Stimulated activated CD4-positive, alpha-beta T cell treated with anti-CD3 and anti-CD28 coated beads, Interleukin-2, amount 100 ng/mL, for 4 hours (primary cell): ENCODE data around the gene TFDP1.
"Not testable (repeated sequence)": the region's sequence is repeated elsewhere in the genome, so short reads cannot be mapped to it uniquely, and the experiment has no call there.

Experiments
- DNase-seq: peaks from one replicate; pipeline ENCODE4 v3.0.0-alpha.2; 2020; ENCODE audit warnings: low read depth

TFDP1 gene

DNA sequence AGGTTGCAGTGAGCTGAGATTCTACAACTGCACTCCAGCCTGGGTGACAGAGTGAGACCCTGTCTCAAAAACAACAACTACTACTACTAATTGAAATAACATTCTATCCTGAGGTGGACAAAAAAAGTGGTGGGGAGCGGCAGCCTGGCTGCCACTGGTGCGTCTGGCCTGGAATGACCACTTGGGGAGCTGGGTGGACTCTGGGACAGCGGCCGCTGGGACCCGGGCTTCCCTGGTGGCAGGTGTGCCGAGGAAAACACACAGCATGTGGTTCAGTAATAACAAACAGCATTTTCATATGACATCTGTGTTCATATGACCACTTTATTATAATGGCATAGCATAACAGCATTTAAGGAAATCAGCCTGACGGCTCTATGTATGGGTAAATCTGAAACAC lies 33.9 kb downstream of the TFDP1 start:
- DNase-seq: no peak

DNA sequence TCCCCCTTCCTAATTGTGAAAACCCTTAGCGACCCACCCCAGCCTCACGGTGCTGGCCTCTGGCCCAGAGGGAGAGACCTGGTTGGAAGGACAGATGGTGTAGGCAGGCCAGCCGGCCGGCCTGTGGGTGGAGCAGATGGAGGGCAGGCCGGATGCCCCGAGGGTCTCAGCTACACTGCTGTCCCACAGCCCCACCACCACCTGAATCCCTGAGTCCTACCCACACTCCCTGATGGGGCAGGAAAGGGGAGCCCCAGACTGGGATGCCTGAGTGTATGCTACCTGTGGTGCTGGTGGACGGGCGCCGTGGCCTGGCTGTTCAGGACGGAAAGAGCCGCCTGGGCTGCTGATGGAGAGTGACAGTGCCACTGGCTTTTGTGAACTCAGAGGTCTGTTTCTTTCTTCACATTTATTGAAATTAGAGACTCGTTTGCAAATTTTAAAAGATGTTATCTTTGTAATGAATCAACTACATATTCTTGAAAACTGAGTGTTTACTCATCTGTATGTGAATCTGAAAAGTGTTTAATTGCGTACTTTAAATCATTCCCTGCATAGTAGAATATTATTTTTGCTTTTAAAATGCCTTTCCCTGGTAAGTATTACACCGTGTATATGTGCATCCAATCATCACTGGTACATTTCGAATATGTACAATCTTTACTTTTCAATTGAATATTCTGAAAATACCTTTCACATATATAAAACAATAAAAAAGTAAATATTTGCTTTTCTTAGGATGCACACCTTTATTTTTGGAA lies 35.7 kb downstream of the TFDP1 start:
- DNase-seq: no peak

DNA sequence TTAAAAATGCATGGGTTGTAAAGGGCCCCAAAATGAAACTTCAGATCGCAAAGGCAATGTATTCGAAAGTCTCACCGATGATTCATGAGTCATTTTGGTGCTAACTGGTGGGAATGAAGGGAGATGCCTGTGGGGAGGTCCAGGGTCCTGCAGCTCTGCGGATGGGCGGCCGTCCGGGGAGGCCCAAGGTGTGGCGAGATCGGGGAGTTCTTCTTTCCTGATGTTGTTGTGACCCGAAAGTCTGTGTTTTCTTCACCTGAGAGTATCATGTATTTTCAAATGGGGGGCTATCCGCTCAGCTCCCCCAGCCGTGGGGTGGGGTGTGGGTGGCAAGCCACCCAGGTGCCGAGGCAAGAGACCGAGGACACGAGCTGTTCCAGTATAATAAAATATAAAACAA lies 36.5 kb downstream of the TFDP1 start:
- DNase-seq: no peak

DNA sequence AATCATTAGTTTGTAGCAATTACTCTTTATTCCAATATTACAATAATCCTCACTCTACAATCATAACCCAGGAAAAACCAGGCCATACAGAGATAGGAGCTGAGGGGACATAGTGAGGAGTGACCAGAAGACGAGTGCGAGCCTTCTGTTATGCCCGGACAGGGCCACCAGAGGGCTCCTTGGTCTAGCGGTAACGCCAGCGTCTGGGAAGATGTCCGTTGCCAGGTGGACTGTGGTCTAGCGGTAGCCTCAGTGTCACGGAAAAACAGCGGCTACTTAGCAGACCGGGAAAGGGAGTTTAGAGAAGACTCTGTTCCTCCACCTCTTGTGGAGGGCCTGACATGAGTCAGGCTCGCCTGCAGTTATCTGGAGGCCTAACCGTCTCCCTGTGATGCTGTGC lies 36.9 kb downstream of the TFDP1 start:
- DNase-seq: not testable (repeated sequence)

DNA sequence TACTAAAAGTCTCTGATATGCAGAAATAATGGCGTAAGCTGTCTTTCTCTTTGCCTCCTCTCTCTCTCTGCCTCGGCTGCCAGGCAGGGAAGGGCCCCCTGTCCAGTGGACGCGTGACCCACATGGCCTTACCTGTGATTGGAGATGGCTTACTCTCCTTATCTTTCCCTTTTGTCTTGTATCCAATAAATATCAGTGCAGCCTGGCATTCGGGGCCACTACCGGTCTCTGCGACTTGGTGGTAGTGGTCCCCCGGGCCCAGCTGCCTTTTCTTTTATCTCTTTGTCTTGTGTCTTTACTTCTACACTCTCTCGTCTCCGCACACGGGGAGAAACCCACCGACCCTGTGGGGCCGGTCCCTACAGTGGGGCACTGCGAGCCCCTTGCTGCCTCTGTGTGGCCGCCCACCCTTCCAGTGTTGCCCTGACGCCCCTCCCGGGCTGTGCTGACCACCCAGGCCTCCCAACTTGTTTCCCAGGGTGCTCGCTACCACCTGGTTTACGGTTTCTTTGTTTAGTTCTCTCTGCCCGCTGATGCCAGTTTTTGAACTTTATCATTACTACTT lies 37.5 kb downstream of the TFDP1 start:
- DNase-seq: not testable (repeated sequence)

DNA sequence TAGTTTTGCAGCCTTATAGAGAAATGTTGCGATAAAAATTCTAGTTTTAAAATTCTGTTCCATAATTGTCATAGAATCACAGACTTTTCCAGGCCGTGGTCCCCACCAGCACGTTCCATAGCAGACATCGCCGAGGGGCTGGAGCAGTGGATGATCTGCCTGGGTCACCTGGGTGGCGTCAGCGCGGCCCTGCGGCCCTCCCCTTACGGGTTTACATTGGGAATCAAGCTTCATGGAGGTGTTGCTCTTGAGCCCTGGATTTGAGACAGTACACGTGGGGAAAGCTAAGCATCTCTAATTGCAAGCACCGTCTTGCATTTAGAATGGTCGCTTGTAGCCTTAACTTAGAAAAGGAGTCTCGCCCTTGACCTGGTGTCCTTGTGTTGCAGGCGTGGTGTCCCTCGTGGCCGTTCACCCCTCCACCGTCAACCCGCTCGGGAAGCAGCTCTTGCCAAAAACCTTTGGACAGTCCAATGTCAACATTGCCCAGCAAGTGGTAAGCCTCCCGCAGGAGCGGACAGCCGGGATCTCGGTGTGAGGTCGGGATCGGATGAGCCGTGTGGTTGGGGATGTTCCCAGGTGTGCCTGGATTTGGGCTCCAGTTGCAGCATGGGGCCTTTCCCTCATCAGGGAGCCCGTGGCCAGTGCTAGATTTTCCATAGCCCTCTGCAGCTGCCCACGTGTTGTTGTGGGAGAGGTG lies 38.4 kb downstream of the TFDP1 start:
- no peak for DNase-seq

DNA sequence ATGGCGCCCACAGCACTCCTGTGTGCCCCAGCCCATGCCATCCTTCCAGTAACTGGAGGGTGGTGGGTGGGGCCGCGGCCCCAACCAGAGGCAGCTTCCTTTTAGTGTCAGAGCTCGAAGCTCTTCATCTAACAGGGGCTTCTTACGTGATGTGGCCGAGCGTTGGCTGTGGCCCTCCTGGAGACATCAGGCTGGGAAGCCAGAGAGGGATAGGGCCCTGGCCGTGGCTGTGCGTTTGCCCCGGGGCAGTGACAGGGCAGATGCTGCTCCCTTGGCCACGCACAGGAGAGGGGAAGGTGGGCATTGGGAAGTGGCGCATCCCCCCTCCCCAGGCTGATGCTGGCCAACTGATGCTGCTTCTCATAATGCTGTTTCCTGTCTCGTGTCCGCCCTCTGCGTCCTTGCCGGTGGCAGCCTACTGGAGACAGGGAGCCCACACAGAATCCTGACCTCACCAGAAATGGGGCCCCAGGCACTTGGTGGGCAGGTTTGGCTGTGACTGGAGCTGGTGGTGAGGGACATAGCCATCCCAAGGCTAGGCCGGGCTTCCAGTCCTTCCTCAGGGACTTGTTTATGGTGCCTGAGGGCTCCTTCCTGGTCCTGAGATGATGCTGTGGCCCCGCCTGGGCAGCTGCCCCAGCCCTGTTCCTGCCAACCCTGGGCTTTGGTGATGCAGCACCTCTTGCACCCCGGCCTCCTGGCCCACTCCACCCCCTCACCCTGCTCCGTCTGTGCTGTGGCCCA lies 39.1 kb downstream of the TFDP1 start:
- DNase-seq: no peak

DNA sequence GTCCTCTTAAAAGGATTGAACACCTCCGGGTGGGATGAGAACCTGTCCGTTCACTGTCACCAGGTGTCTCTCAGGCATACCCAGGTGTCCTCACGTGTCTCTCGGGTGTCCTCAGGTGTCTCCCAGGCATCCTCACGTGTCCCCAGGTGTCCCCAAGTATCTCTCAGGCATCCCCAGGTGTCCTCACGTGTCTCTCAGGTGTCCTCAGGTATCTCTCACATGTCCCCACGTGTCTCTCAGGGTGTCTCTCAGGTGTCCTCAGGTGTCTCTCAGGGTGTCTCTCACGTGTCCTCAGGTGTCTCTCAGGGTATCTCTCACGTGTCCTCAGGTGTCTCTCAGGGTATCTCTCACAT lies 39.7 kb downstream of the TFDP1 start:
- no peak for DNase-seq

DNA sequence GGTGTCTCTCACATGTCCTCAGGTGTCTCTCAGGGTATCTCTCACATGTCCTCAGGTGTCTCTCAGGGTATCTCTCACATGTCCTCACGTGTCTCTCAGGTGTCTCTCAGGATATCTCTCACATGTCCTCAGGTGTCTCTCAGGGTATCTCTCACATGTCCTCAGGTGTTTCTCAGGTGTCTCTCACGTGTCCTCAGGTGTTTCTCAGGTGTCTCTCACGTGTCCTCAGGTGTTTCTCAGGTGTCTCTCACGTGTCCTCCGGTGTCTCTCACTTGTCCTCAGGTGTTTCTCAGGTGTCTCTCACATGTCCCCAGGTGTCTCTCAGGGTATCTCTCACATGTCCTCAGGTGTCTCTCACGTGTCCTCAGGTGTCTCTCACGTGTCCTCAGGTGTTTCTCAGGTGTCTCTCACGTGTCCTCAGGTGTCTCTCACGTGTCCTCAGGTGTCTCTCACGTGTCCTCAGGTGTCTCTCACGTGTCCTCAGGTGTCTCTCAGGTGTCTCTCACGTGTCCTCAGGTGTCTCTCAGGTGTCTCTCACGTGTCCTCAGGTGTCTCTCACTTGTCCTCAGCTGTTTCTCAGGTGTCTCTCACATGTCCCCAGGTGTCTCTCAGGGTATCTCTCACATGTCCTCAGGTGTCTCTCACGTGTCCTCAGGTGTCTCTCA lies 40.2 kb downstream of the TFDP1 start:
- not testable (repeated sequence) for DNase-seq

DNA sequence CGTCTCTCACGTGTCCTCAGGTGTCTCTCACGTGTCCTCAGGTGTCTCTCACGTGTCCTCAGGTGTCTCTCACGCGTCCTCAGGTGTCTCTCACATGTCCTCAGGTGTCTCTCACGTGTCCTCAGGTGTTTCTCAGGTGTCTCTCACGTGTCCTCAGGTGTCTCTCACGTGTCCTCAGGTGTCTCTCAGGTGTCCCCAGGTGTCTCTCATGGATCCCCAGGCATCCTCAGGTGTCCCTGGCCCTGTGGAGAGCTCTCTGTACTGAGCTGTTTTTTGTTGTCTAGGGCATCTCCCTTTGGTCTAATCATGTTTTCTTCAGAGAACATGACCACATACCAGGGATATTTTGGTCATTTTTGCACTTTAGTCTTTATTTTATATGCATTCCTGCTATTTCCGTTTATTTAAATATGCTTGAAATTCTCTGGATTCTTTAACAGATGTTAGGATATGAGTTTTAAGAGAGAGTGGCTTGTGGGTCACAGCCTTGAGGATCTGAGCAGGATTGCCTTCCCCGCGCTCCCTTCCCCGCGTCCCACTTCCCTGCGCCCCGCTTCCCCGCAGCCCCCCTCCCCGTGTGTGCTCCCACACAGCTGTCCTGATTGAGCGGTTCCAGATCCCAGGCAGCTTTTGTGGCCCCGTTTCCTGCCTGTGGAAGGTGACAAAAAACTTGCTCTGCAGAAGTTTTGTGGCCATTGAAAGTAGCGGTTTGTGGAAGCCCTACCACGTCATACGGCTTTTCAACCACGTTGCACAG lies 41.6 kb downstream of the TFDP1 start:
- DNase-seq: no peak

DNA sequence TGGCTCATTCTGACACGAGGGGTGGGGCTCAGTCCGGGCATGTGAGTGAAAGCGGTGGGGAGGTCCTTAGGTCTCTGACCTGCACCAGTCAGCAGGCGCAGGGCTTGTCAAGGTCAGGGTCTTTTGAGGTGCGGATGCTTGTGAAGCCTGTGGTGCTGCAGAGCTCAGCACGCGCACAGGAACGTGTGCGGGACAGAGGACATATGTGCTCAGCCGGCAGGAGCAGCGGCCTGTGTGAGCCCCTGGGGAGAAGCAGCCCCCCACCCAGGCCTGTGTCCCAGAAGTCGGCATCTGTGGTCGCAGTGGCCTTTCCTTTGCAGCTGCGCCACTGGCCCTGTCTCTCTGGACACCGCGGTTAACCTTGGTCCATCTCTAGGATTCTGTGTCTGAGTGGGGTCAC lies 42.6 kb downstream of the TFDP1 start:
- no peak for DNase-seq

DNA sequence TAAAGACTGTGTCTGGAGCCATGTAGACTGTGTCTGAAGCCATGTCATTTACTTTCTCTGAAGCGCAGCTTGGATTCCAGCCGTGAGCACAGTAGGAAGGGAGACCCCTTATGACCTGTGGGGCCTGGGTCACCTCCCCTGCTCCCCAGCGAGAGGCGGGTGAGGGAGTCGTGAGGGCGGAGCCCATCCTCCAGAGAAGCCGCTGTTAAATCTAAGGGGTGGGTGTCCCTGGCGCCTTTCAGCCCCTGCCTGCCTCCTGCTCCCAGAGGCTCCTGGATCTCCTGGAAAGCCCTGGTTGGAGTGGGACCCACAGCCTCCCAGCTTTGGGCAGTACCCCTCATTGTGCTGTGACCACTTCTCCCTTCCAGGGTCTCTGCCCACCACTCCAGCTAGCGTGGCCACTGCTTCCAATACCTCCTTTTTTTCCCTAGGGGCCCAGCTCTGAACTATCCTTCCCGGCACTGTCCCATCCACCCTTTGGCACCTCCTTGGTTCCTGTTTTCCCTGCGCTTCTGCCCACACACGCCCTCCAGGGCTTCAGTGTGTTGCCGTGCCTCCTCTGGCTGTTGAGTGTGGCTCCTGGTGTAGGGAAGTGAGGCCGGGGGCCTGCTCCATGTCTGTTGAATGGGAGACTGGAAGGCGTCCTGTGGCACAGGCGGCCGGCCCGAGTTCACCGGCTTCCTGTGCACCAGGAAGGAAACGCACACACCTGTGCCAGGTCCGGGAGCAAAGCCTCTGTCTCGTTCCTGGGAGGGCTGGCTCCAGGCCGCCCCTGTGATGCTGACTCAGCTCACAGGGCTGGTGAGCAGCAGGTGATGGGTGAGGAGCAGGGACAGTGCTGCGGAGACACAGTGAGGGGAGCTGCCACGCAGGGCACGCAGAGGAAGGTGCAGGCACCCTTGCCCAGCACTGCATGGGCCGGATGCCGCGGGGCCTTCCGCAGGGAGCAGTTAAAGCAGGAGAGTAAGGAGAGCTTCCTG lies 44.0 kb downstream of the TFDP1 start:
- DNase-seq: no peak

DNA sequence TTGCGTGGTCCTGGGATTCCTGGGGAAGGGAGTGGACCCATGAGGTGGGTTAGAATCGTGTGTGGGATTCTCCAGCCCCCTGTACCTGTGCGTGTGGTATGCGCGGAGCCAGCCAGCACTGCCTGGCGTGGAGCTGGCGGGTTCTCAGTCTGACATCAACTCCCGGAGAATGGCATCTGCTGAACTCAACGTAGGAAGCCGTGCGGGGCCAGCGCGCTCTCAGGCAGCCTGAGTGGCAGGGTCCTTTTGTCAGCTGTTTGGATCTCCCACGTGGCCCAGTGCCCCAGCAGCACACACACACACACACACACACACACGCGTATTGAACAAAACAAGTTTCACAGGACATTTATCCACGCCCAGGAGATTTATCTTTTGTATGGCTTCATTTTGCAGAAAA lies 45.3 kb downstream of the TFDP1 start:
- no peak for DNase-seq

DNA sequence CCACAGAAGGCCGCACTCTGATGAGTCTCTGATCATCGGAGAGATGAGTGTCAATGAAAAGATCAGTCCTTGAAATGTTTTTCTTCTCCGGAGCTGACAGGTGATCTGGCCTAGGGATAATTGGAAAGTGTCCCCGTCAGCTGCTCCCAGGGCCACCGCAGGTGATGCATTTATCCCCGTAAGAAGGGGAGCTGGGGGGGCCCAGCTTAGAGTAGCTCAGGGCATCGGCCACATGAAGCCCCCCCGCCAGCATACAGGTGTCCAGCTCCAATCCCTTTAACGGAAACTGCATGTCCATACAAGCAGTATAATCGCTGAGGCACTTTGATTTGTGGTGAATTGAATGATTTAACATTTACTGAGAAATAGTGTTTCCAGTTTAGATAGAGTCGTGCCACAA lies 45.7 kb downstream of the TFDP1 start:
- DNase-seq: no peak

DNA sequence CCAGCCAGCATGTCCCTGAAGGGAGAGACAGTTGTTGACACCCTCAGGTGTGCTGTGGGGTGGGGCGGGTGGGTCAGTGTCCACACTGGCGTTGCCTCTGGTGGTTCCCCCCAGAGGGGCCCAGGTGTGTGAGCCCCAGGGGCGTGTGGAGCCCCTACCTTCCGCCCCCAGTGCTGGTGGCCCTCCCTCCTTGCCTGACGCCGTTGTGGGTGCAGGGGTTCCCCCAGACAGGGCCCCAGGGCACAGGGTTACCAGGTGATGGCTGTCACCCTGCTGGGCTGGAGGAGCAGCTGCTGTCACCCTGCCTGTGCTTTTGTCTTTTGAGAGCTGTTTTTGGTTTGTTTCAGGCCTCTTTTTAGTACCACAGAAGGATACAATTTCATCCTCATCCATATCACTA lies 46.3 kb downstream of the TFDP1 start:
- no peak for DNase-seq

DNA sequence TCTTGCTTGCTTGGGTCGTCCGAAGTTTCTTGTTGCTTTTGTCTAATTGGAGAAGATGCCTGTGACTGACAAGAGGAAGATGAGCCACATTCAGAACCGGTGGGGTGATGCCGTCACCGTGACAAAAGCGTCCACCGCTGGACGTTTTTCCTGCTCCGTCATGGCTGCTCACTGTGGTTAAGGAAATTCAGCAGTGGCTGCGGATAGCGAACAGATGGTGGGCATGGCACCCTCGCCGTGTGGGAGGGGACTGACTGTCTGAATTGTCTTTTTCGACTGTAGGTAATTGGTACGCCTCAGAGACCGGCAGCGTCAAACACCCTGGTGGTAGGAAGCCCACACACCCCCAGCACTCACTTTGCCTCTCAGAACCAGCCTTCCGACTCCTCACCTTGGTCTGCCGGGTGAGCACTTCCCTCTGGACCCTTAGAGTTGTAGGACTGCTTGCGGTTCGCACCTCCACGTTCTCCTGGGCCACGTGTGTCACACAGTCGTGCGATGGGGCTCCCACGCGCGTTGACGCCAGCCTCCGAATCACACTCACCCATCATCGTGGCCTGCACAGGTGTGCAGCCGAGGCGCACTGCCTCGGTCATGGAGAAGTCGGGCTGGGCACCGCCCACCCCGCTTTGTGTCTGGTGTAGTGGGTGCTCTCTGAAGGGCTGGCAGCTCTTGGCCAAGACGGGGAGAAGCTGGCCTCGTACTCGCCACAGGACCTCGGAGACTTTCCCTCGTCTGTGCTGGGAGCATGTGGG lies 47.0 kb downstream of the TFDP1 start:
- DNase-seq: no peak

DNA sequence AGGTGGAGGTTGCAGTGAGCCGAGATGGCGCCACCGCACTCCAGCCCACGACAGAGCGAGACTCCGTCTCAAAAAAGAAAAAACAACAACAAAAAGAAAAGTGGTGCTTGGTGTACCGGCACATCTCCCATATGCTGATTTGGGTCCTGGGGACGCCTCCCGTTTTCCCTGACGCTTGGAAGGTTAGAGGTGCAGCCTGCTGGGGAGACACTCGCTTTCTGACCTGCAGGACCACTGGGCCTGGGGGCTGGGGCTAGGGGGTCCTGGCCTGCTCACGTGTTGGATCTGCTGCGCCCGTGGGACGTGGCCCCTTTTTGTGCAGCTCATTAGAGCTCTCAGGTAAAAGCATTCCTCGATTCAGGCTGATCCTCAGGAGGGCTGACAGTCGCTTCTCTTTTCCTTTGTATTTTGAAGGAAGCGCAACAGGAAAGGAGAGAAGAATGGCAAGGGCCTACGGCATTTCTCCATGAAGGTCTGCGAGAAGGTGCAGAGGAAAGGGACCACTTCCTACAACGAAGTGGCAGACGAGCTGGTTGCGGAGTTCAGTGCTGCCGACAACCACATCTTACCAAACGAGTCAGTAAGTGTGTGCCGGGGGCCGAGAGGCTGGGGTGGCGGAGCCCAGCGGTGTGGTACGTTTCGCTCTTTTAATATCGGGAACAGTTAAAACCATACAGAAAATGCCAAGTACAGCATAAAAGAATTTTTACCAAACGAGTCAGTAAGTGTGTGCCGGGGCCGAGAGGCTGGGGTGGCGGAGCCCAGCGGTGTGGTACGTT lies 48.3 kb downstream of the TFDP1 start:
- no peak for DNase-seq

DNA sequence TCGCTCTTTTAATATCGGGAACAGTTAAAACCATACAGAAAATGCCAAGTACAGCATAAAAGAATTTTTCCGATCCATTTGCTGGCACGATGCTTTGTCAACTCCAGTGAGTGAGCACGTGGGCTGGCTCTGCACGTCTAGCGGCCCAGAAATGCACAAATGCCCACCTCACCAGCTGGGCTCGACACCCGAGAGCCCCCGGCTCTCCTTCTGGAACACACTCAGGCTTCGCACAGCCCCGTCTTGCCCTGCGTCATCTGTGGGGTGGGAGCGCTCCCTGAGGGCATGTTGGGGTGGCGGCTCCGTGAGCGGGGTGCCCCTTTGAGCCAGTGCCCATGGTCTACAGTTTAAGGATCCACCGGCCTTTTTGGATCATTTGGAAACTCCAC lies 48.9 kb downstream of the TFDP1 start:
- no peak for DNase-seq
